NOMO-1 treated with dmso at 0.1 percent for 144 hours (cell line): ENCODE measurements around the gene MORN1.

Experiments
- DNase-seq: peaks from one replicate; lab custom pipeline; 2025; ENCODE audit not compliant: unreplicated experiment; lab: John Stamatoyannopoulos, UW

MORN1 gene

GRCh38 chr1:2388004-2388913 is 3.1 kb downstream of the MORN1 start:
- DNase-seq: no peak

GRCh38 chr1:2386636-2387611 is 4.4 kb downstream of the MORN1 start:
- DNase-seq: no peak

GRCh38 chr1:2385606-2386280 is 5.6 kb downstream of the MORN1 start:
- no peak for DNase-seq

GRCh38 chr1:2384941-2385481 is 6.3 kb downstream of the MORN1 start:
- DNase-seq: no peak

- no peak for DNase-seq
These were observed 7.1 kb downstream of the MORN1 start for GRCh38 chr1:2384130-2384860.

GRCh38 chr1:2383576-2383975 is 7.8 kb downstream of the MORN1 start:
- no peak for DNase-seq

- DNase-seq: no peak
These were observed 8.6 kb downstream of the MORN1 start for GRCh38 chr1:2382621-2383361.

- peak; percentile 5 for DNase-seq
These were observed 9.4 kb downstream of the MORN1 start for GRCh38 chr1:2381741-2382620.

- DNase-seq: no peak
These were observed 10.3 kb downstream of the MORN1 start for GRCh38 chr1:2380816-2381591.

GRCh38 chr1:2379733-2380404 is 11.5 kb downstream of the MORN1 start:
- no peak for DNase-seq

- no peak for DNase-seq
These were observed 12.2 kb downstream of the MORN1 start for GRCh38 chr1:2378956-2379732.

- no peak for DNase-seq
These were observed 12.9 kb downstream of the MORN1 start for GRCh38 chr1:2378441-2378851.

- DNase-seq: no peak
These were observed 13.5 kb downstream of the MORN1 start for GRCh38 chr1:2377751-2378440.

- no peak for DNase-seq
These were observed 14.3 kb downstream of the MORN1 start for GRCh38 chr1:2376931-2377672.

GRCh38 chr1:2376261-2376741 is 15.1 kb downstream of the MORN1 start:
- DNase-seq: no peak
